Nephron (organoid): Measurements from ENCODE around the gene SHB.

ENCODE experiments used
- H3K27ac Mint-ChIP-seq, 3 experiments: 2 replicates each; pipeline ENCODE4 v1.8.0; 2020; ENCODE audit warnings: mixed read lengths in 3 of 3, mild to moderate bottlenecking in 2 of 3, moderate library complexity in 1 of 3
- H3K27me3 Mint-ChIP-seq: 2 replicates; pipeline ENCODE4 v1.8.0; 2021; ENCODE audit warnings: low read depth, mild to moderate bottlenecking, moderate library complexity, mixed read lengths
- H3K36me3 Mint-ChIP-seq: 2 replicates; pipeline ENCODE4 v1.8.0; 2020; ENCODE audit warnings: low read depth, mixed read lengths
- H3K4me1 Mint-ChIP-seq: 2 replicates; pipeline ENCODE4 v1.8.0; 2020; ENCODE audit warnings: mixed read lengths
- H3K4me3 Mint-ChIP-seq, 3 experiments: 2 replicates each; pipeline ENCODE4 v1.8.0; 2020; ENCODE audit warnings: mild to moderate bottlenecking in 3 of 3, mixed read lengths in 3 of 3, moderate library complexity in 2 of 3
- H3K9me3 Mint-ChIP-seq: 2 replicates; pipeline ENCODE4 v1.8.0; 2020; ENCODE audit warnings: mixed read lengths
- CTCF ChIP-seq, 3 experiments: fragments of 200-600 bp; sonication (generic); IDR thresholded peaks; one replicate each; pipeline ENCODE4 v1.5.0; 2021; ENCODE audit warnings: antibody characterized with exemption in 3 of 3; ENCODE audit not compliant: unreplicated experiment in 3 of 3

Gene SHB

GRCh38 chr9:37908283-37908682 lies 160.7 kb downstream of the SHB start:
- no peak overlapping the region for H3K4me3 Mint-ChIP-seq
- no peak overlapping the region for H3K27ac Mint-ChIP-seq
- H3K36me3 Mint-ChIP-seq = no peaks in the 10 kb centered on the region
- no peaks in the 10 kb centered on the region for H3K27me3 Mint-ChIP-seq
- H3K9me3 Mint-ChIP-seq = no peaks in the 10 kb centered on the region
- H3K4me1 Mint-ChIP-seq = peaks cover 20% of the 10 kb centered on the region
- no peak for TF ChIP-seq CTCF (IDR thresholded peaks at IDR 0.05; ENCODE audit: unreplicated experiment in 3 of 3)

- TF ChIP-seq CTCF (IDR thresholded peaks at IDR 0.05; ENCODE audit: unreplicated experiment in 3 of 3) = no peak
- Mint-ChIP-seq H3K4me3 (peak overlapping the region; percentile 72 to 81 (median 80)), H3K36me3 (no peaks in the 10 kb centered on the region), H3K4me1 (peaks cover 28% of the 10 kb centered on the region), H3K27me3 (no peaks in the 10 kb centered on the region), H3K27ac (peak overlapping the region in 2 of 3 experiments; percentile 38 to 49), H3K9me3 (no peaks in the 10 kb centered on the region)
Measured at GRCh38 chr9:37906312-37907239, 162.5 kb downstream of the SHB start.

- H3K4me1 Mint-ChIP-seq = peaks cover 28% of the 10 kb centered on the region
- H3K27ac Mint-ChIP-seq = peak overlapping the region in 2 of 3 experiments; percentile 38 to 49
- no peaks in the 10 kb centered on the region for H3K9me3 Mint-ChIP-seq
- TF ChIP-seq CTCF (IDR thresholded peaks at IDR 0.05; ENCODE audit: unreplicated experiment in 3 of 3) = no peak
- H3K27me3 Mint-ChIP-seq = no peaks in the 10 kb centered on the region
- H3K36me3 Mint-ChIP-seq = peaks cover under 1% of the 10 kb centered on the region
- peak overlapping the region; percentile 72 to 81 (median 80) for H3K4me3 Mint-ChIP-seq
Measured at GRCh38 chr9:37905776-37906175, 163.3 kb downstream of the SHB start.

- Mint-ChIP-seq H3K36me3 (peaks cover 3% of the 10 kb centered on the region), H3K27ac (peak overlapping the region in 1 of 3 experiments; percentile 98), H3K4me1 (peaks cover 28% of the 10 kb centered on the region), H3K4me3 (peak overlapping the region; percentile 59 to 95 (median 90)), H3K27me3 (no peaks in the 10 kb centered on the region), H3K9me3 (no peaks in the 10 kb centered on the region)
- TF ChIP-seq CTCF (IDR thresholded peaks at IDR 0.05; ENCODE audit: unreplicated experiment in 3 of 3) = no peak
Measured at GRCh38 chr9:37905131-37905505, 163.9 kb downstream of the SHB start.

- Mint-ChIP-seq H3K4me3 (peak overlapping the region; percentile 90 to 95 (median 92)), H3K27me3 (no peaks in the 10 kb centered on the region), H3K36me3 (peaks cover 3% of the 10 kb centered on the region), H3K9me3 (no peaks in the 10 kb centered on the region), H3K4me1 (peaks cover 28% of the 10 kb centered on the region), H3K27ac (peak overlapping the region; percentile 95 to 98 (median 97))
- peak in 2 of 3 experiments; percentile 25 to 39 for TF ChIP-seq CTCF (IDR thresholded peaks at IDR 0.05; ENCODE audit: unreplicated experiment in 3 of 3)
Measured at GRCh38 chr9:37904445-37905130, 164.4 kb downstream of the SHB start.
